ENCODE data around the gene BEST4.

DNA sequence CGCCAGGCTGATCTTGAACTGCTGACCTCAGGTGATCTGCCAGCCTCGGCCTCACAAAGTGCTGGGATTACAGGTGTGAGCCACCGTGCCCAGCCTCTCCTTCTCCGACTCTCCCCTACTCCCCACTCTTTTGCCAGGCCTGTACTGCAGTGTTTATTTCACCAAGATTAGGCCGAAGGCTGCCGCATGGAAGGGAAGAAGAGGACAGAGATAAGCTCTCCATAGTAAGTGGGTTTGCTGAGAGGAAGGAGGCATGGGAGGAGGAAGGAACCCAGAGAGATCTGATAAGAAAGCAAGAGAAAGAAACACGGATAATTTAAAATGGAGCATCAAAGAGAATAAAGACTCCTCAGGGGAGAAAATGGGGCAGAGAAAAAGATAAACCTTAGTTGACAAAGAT lies 46.4 kb upstream of the BEST4 start:
- TF ChIP-seq POLR2A (IDR thresholded peaks at IDR 0.05) = no peak
- TF ChIP-seq CTCF (IDR thresholded peaks at IDR 0.05) = no peak
